Fibroblast of the aortic adventitia (primary cell): ENCODE data around the gene CPA1. TPM values are rescaled to one million over a fixed set of nuclear protein-coding genes. Genes with fewer than 3 reads are reported as not detected.

Experiments
- DNase-seq: peaks from one replicate; pipeline ENCODE4 v3.0.0-alpha.2; 2010; ENCODE audit warnings: low read depth
- H3K4me3 ChIP-seq: 2 replicates; pipeline ENCODE4 v1.5.1; 2011; ENCODE audit warnings: low read depth, mild to moderate bottlenecking, control low read depth, low read length, moderate library complexity
- total RNA-seq: library from RNA; depleted of rRNA; stranded (reverse); fragments of >200 nt; gene quantifications from 2 replicates; pipeline ENCODE4 v1.2.3, GENCODE V29; 2012; ENCODE audit warnings: low replicate concordance
- TF ChIP-seq, protein P1 (sequence below): IDR thresholded peaks from 2 replicates; pipeline ENCODE4 v1.5.1; 2011; ENCODE audit warnings: mild to moderate bottlenecking, low read length, control low read depth, inconsistent platforms; ENCODE audit not compliant: insufficient read depth

CPA1 gene
- total RNA-seq, 1 donor = 0.45 TPM

DNA sequence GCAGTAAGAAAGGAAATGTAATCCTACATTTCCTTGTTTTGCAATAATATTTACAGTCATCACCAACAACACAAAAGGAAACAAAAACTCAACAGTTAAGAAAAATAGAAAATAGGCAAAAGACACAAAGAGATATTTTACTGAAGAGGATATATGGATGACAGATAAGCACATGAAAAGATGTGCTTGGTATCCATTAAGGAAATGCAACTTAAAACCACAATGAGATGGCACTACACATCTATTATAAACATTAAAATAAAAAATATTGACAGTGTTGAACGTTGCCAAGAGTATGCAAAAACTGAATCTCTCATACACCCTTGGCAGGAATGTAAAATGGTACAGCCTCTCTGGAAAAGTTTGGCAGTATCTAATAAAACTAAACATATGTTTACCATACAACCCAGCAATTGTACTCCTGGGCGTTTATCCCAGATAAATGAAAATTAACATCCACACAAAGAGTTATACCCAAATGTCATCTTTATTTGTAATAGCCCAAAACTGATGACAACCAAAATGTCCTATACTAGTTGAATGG is 55.1 kb downstream of the CPA1 start:
- H3K4me3 ChIP-seq = no peak overlapping the region
- TF ChIP-seq, protein P1, sequence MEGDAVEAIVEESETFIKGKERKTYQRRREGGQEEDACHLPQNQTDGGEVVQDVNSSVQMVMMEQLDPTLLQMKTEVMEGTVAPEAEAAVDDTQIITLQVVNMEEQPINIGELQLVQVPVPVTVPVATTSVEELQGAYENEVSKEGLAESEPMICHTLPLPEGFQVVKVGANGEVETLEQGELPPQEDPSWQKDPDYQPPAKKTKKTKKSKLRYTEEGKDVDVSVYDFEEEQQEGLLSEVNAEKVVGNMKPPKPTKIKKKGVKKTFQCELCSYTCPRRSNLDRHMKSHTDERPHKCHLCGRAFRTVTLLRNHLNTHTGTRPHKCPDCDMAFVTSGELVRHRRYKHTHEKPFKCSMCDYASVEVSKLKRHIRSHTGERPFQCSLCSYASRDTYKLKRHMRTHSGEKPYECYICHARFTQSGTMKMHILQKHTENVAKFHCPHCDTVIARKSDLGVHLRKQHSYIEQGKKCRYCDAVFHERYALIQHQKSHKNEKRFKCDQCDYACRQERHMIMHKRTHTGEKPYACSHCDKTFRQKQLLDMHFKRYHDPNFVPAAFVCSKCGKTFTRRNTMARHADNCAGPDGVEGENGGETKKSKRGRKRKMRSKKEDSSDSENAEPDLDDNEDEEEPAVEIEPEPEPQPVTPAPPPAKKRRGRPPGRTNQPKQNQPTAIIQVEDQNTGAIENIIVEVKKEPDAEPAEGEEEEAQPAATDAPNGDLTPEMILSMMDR = no peak
- DNase-seq = no peak

DNA sequence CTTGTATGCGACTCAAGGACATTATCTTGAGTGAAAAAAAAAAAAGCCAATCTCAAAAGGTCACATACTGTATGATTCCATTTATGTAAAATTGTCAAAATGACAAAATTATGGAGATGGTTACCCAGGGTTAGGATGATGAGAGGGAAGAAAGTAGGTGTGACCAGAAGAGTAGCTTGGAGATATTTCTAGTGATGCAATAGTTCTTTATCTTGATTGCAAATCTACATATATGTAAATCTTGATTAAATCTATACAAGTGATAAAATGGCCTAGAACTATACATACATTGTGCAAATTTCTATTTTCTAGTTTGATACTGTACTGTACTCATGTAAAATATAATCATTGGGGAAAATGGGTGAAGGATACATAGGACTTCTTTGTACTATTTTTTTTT is 56.0 kb downstream of the CPA1 start:
- DNase-seq = no peak
- TF ChIP-seq, protein P1 = no peak
- no peak overlapping the region for H3K4me3 ChIP-seq

Other genes starting within 250 kb of the CPA1 start
- 5.2 and 33.4 TPM in 2 replicates for gene TMEM209, start 175.1 kb upstream of the CPA1 start, total RNA-seq
- gene SSMEM1, start 172.6 kb upstream of the CPA1 start, total RNA-seq = not detected in 2 replicates
- not detected in 2 replicates for gene CPA2, start 113.6 kb upstream of the CPA1 start, total RNA-seq
- 7.7 and 29.6 TPM in 2 replicates for gene CPA4, start 87.3 kb upstream of the CPA1 start, total RNA-seq
- 0.09 TPM in 1 of 2 replicates, not detected in the other for gene CPA5, start 35.7 kb upstream of the CPA1 start, total RNA-seq
- 16.1 and 21.6 TPM in 2 replicates for gene CEP41, start 60.5 kb downstream of the CPA1 start, total RNA-seq
- 63.0 and 236 TPM in 2 replicates for gene MEST, start 111.6 kb downstream of the CPA1 start, total RNA-seq